Measurements from ENCODE around the gene IL17RD. TPM values are rescaled to one million over a fixed set of nuclear protein-coding genes. Genes with fewer than 3 reads are reported as not detected.
A peak's percentile ranks its signal among the peaks of the same experiment; 100 is the strongest.

The IL17RD gene
- total RNA-seq, 1 donor from 2014 or later = 17.2 TPM

GRCh38 chr3:57108684-57109083 is 56.5 kb downstream of the IL17RD start:
- DNase-seq (ENCODE audit: extremely low spot score in 2 of 2) = no peak
- H3K27me3 ChIP-seq = no peaks in the 10 kb centered on the region
- no peak overlapping the region for H3K4me3 ChIP-seq
- H3K36me3 ChIP-seq = no peaks in the 10 kb centered on the region
- intact Hi-C loops (cut with DNase I) = no loop called here
- H3K9me3 ChIP-seq = no peaks in the 10 kb centered on the region
- TF ChIP-seq POLR2A (IDR thresholded peaks at IDR 0.05) (no peak), CTCF (IDR thresholded peaks at IDR 0.05) (no peak), POLR2AphosphoS5 (IDR thresholded peaks at IDR 0.05; ENCODE audit: insufficient read depth in 1 of 2, low read depth in 1 of 2) (no peak)
- H3K4me1 ChIP-seq = no peaks in the 10 kb centered on the region
- no peak overlapping the region for H3K27ac ChIP-seq

GRCh38 chr3:57105585-57105984 is 59.6 kb downstream of the IL17RD start:
- H3K27ac ChIP-seq = no peak overlapping the region
- H3K4me3 ChIP-seq = no peak overlapping the region
- no peak for DNase-seq (ENCODE audit: extremely low spot score in 2 of 2)
- H3K9me3 ChIP-seq = no peaks in the 10 kb centered on the region
- H3K27me3 ChIP-seq = no peaks in the 10 kb centered on the region
- no peak for TF ChIP-seq POLR2AphosphoS5 (IDR thresholded peaks at IDR 0.05; ENCODE audit: insufficient read depth in 1 of 2, low read depth in 1 of 2)
- TF ChIP-seq CTCF (IDR thresholded peaks at IDR 0.05) = no peak
- TF ChIP-seq POLR2A (IDR thresholded peaks at IDR 0.05) = no peak
- no peaks in the 10 kb centered on the region for H3K4me1 ChIP-seq
- H3K36me3 ChIP-seq = no peaks in the 10 kb centered on the region
- intact Hi-C loops (cut with DNase I) = no loop called here

GRCh38 chr3:57100046-57100695 is 65.0 kb downstream of the IL17RD start:
- intact Hi-C loops (cut with DNase I) = no loop called here
- Histone ChIP-seq H3K4me1 (no peaks in the 10 kb centered on the region), H3K27me3 (no peaks in the 10 kb centered on the region), H3K27ac (no peak overlapping the region), H3K4me3 (no peak overlapping the region), H3K36me3 (peaks cover 0 to 8% of the 10 kb centered on the region in 2 donors), H3K9me3 (no peaks in the 10 kb centered on the region)
- TF ChIP-seq POLR2AphosphoS5 (IDR thresholded peaks at IDR 0.05; ENCODE audit: insufficient read depth in 1 of 2, low read depth in 1 of 2) = peak in 1 of 2 donors; percentile 59
- peak; percentile 66 to 89 (median 68) for TF ChIP-seq CTCF (IDR thresholded peaks at IDR 0.05)
- no peak for TF ChIP-seq POLR2A (IDR thresholded peaks at IDR 0.05)
- DNase-seq (ENCODE audit: extremely low spot score in 2 of 2) = no peak

GRCh38 chr3:57098418-57099310 is 66.5 kb downstream of the IL17RD start:
- Histone ChIP-seq H3K9me3 (no peaks in the 10 kb centered on the region), H3K27me3 (no peaks in the 10 kb centered on the region), H3K27ac (no peak overlapping the region), H3K36me3 (peaks cover 0 to 8% of the 10 kb centered on the region in 2 donors), H3K4me3 (no peak overlapping the region), H3K4me1 (no peaks in the 10 kb centered on the region)
- TF ChIP-seq POLR2AphosphoS5 (IDR thresholded peaks at IDR 0.05; ENCODE audit: insufficient read depth in 1 of 2, low read depth in 1 of 2) = no peak
- no peak for TF ChIP-seq POLR2A (IDR thresholded peaks at IDR 0.05)
- no peak for TF ChIP-seq CTCF (IDR thresholded peaks at IDR 0.05)
- intact Hi-C loops (cut with DNase I) = no loop called here
- no peak for DNase-seq (ENCODE audit: extremely low spot score in 2 of 2)

All from vagina (tissue), 2 donors.